Neural cell (in vitro differentiated cells): ENCODE results near the gene UBASH3B. TPM values are rescaled to one million over a fixed set of nuclear protein-coding genes. Genes with fewer than 3 reads are reported as not detected.

ENCODE experiments used
- H2AFZ ChIP-seq: fragments of 200-600, 300-800 bp; sonication (generic), shearing (Covaris generic); 2 replicates; pipeline ENCODE4 v1.6.0; 2014; ENCODE audit warnings: low read depth, mild to moderate bottlenecking, antibody characterized with exemption, low read length, moderate library complexity
- H3F3A ChIP-seq: fragments of 200-600 bp; shearing (Covaris generic); 2 replicates; pipeline ENCODE4 v1.6.1; 2016; ENCODE audit warnings: mild to moderate bottlenecking, moderate library complexity, mixed read lengths, antibody characterized with exemption, low read length; ENCODE audit not compliant: insufficient read depth, poor library complexity, severe bottlenecking
- H3K27ac ChIP-seq: fragments of 200-600, 300-800 bp; sonication (generic), shearing (Covaris generic); 2 replicates; pipeline ENCODE4 v1.5.1; 2014; ENCODE audit warnings: mild to moderate bottlenecking, low read length, moderate library complexity
- H3K27me3 ChIP-seq: fragments of 300-800, 200-600 bp; sonication (generic), shearing (Covaris generic); 2 replicates; pipeline ENCODE4 v1.6.0; 2014; ENCODE audit warnings: mild to moderate bottlenecking, low read depth, low read length, moderate library complexity; ENCODE audit not compliant: insufficient read depth
- H3K36me3 ChIP-seq: fragments of 300-800, 200-600 bp; sonication (generic), shearing (Covaris generic); 2 replicates; pipeline ENCODE4 v1.5.1; 2014; ENCODE audit warnings: mild to moderate bottlenecking, antibody characterized with exemption, low read length, moderate library complexity; ENCODE audit not compliant: insufficient read depth
- H3K4me2 ChIP-seq: fragments of 300-800, 200-600 bp; sonication (generic), shearing (Covaris generic); 2 replicates; pipeline ENCODE4 v1.6.0; 2014; ENCODE audit warnings: mild to moderate bottlenecking, low read length
- H3K4me3 ChIP-seq: fragments of 300-800, 200-600 bp; sonication (generic), shearing (Covaris generic); 2 replicates; pipeline ENCODE4 v1.5.1; 2014; ENCODE audit warnings: mild to moderate bottlenecking, low read length, moderate library complexity
- H3K79me2 ChIP-seq: fragments of 200-600 bp; shearing (Covaris generic); replicated peaks from 2 replicates; pipeline ENCODE4 v1.6.0; 2014; ENCODE audit warnings: mild to moderate bottlenecking, low read length, moderate library complexity; ENCODE audit not compliant: insufficient read depth
- H3K9ac ChIP-seq: fragments of 300-800, 200-600 bp; sonication (generic), shearing (Covaris generic); 2 replicates; pipeline ENCODE4 v1.6.1; 2016; ENCODE audit warnings: mild to moderate bottlenecking, low read length, mixed read lengths
- H3K9me2 ChIP-seq: fragments of 200-600 bp; shearing (Covaris generic); 2 replicates; pipeline ENCODE4 v1.6.1; 2016; ENCODE audit warnings: mild to moderate bottlenecking, low read length, mixed read lengths; ENCODE audit not compliant: insufficient read depth
- H3K9me3 ChIP-seq: fragments of 200-600, 300-800 bp; sonication (generic), shearing (Covaris generic); 2 replicates; pipeline ENCODE4 v1.6.1; 2016; ENCODE audit warnings: mild to moderate bottlenecking, mixed run types, low read length, moderate library complexity, mixed read lengths
- H4K20me1 ChIP-seq: fragments of 200-600 bp; shearing (Covaris generic); 2 replicates; pipeline ENCODE4 v1.6.1; 2016; ENCODE audit warnings: mild to moderate bottlenecking, mixed run types; ENCODE audit not compliant: insufficient read depth
- EP300 ChIP-seq: fragments of 450-650 bp; conservative IDR thresholded peaks from 2 replicates; pipeline ENCODE4 v1.6.1; 2014; ENCODE audit warnings: antibody characterized with exemption, mild to moderate bottlenecking, moderate library complexity; ENCODE audit not compliant: poor library complexity, severe bottlenecking
- EZH2 ChIP-seq: fragments of 200-600, 300-800 bp; shearing (Covaris generic), sonication (generic); IDR thresholded peaks from 2 replicates; pipeline ENCODE4 v1.6.1; 2014; ENCODE audit warnings: antibody characterized with exemption, low read length, borderline replicate concordance, mild to moderate bottlenecking; ENCODE audit not compliant: insufficient read depth, poor library complexity, severe bottlenecking
- MXI1 ChIP-seq: fragments of 450-650 bp; conservative IDR thresholded peaks from 2 replicates; pipeline ENCODE4 v1.6.1; 2014; ENCODE audit warnings: antibody characterized with exemption, mild to moderate bottlenecking; ENCODE audit not compliant: poor library complexity, severe bottlenecking
- POLR2AphosphoS5 ChIP-seq: IDR thresholded peaks from 2 replicates; pipeline ENCODE4 v1.6.1; 2012
- RAD21 ChIP-seq: fragments of 450-650 bp; conservative IDR thresholded peaks from 2 replicates; pipeline ENCODE4 v1.6.1; 2014; ENCODE audit warnings: antibody characterized with exemption, mild to moderate bottlenecking, moderate library complexity
- SMC3 ChIP-seq: fragments of 450-650 bp; conservative IDR thresholded peaks from 2 replicates; pipeline ENCODE4 v1.6.1; 2014; ENCODE audit warnings: antibody characterized with exemption, mild to moderate bottlenecking, moderate library complexity; ENCODE audit not compliant: poor library complexity
- TAF1 ChIP-seq: IDR thresholded peaks from 2 replicates; pipeline ENCODE4 v1.6.1; 2012; ENCODE audit warnings: low read depth
- polyA plus RNA-seq: library from polyadenylated mRNA; depleted of rRNA; stranded (reverse); fragments of >200 nt; gene quantifications from 2 replicates; pipeline ENCODE4 v1.2.3, GENCODE V29; 2014
- TF ChIP-seq, protein P1 (sequence below): fragments of 450-650 bp; IDR thresholded peaks from 2 replicates; pipeline ENCODE4 v1.5.1; 2014; ENCODE audit warnings: antibody characterized with exemption, mild to moderate bottlenecking, moderate library complexity; ENCODE audit not compliant: poor library complexity, severe bottlenecking
- TF ChIP-seq, protein P2 (sequence below): IDR thresholded peaks from 2 replicates; pipeline ENCODE4 v1.6.1; 2012; ENCODE audit warnings: borderline replicate concordance

UBASH3B gene
- polyA plus RNA-seq, 1 donor from 2014 or later = 4.2 TPM

DNA sequence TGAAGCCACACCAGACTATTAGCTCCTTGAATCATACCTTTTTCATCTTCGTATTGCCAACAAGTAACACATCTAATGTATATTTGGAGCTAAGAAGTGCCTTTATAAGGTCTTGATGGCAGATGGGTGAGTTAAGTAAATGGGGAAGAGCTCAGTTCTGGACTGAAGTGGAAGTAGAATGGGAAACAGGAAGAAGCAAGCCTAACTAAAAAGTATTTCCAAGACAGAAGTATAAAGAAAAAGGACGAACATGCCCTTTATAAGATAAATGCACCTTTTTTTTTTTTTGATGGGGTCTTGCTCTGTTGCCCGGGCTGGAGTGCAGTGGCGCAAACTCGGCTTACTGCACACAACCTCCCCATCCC, 197.3 kb downstream of the UBASH3B start:
- Histone ChIP-seq H3F3A (no peaks in the 10 kb centered on the region), H3K27ac (peak overlapping the region; percentile 54), H2AFZ (no peak overlapping the region), H4K20me1 (no peaks in the 10 kb centered on the region), H3K79me2 (no peaks in the 10 kb centered on the region), H3K36me3 (no peaks in the 10 kb centered on the region), H3K4me2 (no peak overlapping the region), H3K27me3 (no peaks in the 10 kb centered on the region), H3K9ac (peak overlapping the region; percentile 25), H3K4me3 (peak overlapping the region; percentile 14), H3K9me3 (no peaks in the 10 kb centered on the region), H3K9me2 (no peaks in the 10 kb centered on the region)
- TF ChIP-seq, protein P1, sequence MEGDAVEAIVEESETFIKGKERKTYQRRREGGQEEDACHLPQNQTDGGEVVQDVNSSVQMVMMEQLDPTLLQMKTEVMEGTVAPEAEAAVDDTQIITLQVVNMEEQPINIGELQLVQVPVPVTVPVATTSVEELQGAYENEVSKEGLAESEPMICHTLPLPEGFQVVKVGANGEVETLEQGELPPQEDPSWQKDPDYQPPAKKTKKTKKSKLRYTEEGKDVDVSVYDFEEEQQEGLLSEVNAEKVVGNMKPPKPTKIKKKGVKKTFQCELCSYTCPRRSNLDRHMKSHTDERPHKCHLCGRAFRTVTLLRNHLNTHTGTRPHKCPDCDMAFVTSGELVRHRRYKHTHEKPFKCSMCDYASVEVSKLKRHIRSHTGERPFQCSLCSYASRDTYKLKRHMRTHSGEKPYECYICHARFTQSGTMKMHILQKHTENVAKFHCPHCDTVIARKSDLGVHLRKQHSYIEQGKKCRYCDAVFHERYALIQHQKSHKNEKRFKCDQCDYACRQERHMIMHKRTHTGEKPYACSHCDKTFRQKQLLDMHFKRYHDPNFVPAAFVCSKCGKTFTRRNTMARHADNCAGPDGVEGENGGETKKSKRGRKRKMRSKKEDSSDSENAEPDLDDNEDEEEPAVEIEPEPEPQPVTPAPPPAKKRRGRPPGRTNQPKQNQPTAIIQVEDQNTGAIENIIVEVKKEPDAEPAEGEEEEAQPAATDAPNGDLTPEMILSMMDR = no peak
- no peak for TF ChIP-seq RAD21
- TF ChIP-seq MXI1 = no peak
- TF ChIP-seq, protein P2, sequence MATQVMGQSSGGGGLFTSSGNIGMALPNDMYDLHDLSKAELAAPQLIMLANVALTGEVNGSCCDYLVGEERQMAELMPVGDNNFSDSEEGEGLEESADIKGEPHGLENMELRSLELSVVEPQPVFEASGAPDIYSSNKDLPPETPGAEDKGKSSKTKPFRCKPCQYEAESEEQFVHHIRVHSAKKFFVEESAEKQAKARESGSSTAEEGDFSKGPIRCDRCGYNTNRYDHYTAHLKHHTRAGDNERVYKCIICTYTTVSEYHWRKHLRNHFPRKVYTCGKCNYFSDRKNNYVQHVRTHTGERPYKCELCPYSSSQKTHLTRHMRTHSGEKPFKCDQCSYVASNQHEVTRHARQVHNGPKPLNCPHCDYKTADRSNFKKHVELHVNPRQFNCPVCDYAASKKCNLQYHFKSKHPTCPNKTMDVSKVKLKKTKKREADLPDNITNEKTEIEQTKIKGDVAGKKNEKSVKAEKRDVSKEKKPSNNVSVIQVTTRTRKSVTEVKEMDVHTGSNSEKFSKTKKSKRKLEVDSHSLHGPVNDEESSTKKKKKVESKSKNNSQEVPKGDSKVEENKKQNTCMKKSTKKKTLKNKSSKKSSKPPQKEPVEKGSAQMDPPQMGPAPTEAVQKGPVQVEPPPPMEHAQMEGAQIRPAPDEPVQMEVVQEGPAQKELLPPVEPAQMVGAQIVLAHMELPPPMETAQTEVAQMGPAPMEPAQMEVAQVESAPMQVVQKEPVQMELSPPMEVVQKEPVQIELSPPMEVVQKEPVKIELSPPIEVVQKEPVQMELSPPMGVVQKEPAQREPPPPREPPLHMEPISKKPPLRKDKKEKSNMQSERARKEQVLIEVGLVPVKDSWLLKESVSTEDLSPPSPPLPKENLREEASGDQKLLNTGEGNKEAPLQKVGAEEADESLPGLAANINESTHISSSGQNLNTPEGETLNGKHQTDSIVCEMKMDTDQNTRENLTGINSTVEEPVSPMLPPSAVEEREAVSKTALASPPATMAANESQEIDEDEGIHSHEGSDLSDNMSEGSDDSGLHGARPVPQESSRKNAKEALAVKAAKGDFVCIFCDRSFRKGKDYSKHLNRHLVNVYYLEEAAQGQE = no peak
- TF ChIP-seq POLR2AphosphoS5 = no peak
- TF ChIP-seq SMC3 = no peak
- no peak for TF ChIP-seq TAF1
- TF ChIP-seq EZH2 = no peak
- no peak for TF ChIP-seq EP300

DNA sequence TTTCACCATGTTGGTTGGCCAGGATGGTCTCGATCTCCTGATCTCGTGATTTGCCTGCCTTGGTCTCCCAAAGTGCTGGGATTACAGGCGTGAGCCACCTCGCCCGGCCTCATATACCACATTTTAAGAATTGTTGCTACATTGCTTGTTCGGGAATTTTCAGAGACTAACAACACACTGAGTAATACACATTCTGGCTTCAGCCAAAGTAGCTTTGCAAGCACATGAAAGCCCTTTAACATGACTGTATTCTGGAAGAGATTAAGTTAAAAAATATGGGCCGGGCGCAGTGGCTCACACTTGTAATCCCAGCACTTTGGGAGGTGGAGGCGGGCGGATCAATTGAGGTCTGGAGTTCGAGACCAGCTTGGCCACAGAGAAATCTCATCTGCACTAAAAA, 197.7 kb downstream of the UBASH3B start:
- TF ChIP-seq TAF1 (no peak), EP300 (no peak), EZH2 (no peak), POLR2AphosphoS5 (no peak), SMC3 (no peak), RAD21 (no peak), MXI1 (no peak)
- TF ChIP-seq, protein P2 = no peak
- TF ChIP-seq, protein P1 = no peak
- H2AFZ ChIP-seq = no peak overlapping the region
- no peak overlapping the region for H3K4me2 ChIP-seq
- no peaks in the 10 kb centered on the region for H3K79me2 ChIP-seq
- H3K9me3 ChIP-seq = no peaks in the 10 kb centered on the region
- H3K27ac ChIP-seq = no peak overlapping the region
- H3K36me3 ChIP-seq = no peaks in the 10 kb centered on the region
- H3F3A ChIP-seq = no peaks in the 10 kb centered on the region
- no peak overlapping the region for H3K9ac ChIP-seq
- H4K20me1 ChIP-seq = no peaks in the 10 kb centered on the region
- no peak overlapping the region for H3K4me3 ChIP-seq
- H3K9me2 ChIP-seq = no peaks in the 10 kb centered on the region
- H3K27me3 ChIP-seq = no peaks in the 10 kb centered on the region
